Neural progenitor cell (in vitro differentiated cells): ENCODE data around the gene HADHB. TPM values are rescaled to one million over a fixed set of nuclear protein-coding genes. Genes with fewer than 3 reads are reported as not detected.
A peak's percentile ranks its signal among the peaks of the same experiment; 100 is the strongest.

Experiments used
- DNase-seq: peaks from one replicate; pipeline ENCODE4 v3.0.0-alpha.2; 2016; ENCODE audit warnings: low spot score
- H2AFZ ChIP-seq: fragments of 200-600 bp; sonication (generic); replicated peaks from 2 replicates; pipeline ENCODE4 v1.6.1; 2016; ENCODE audit warnings: antibody characterized with exemption
- H3F3A ChIP-seq: fragments of 200-600 bp; sonication (generic); 2 replicates; pipeline ENCODE4 v1.6.1; 2016; ENCODE audit warnings: antibody characterized with exemption, low read depth
- H3K27ac ChIP-seq: fragments of 200-600 bp; sonication (generic); 2 replicates; pipeline ENCODE4 v1.5.1; 2016; ENCODE audit warnings: mild to moderate bottlenecking
- H3K27me3 ChIP-seq: fragments of 200-600 bp; sonication (generic); 2 replicates; pipeline ENCODE4 v1.6.1; 2016; ENCODE audit warnings: mild to moderate bottlenecking, moderate library complexity
- H3K36me3 ChIP-seq: fragments of 200-600 bp; sonication (generic); 2 replicates; pipeline ENCODE4 v1.5.1; 2016
- H3K4me1 ChIP-seq: fragments of 200-600 bp; sonication (generic); 2 replicates; pipeline ENCODE4 v1.6.1; 2016; ENCODE audit warnings: mixed run types
- H3K4me2 ChIP-seq: fragments of 200-600 bp; sonication (generic); 2 replicates; pipeline ENCODE4 v1.6.1; 2016
- H3K4me3 ChIP-seq: fragments of 200-600 bp; sonication (generic); 2 replicates; pipeline ENCODE4 v1.5.1; 2016
- H3K79me2 ChIP-seq: fragments of 200-600 bp; sonication (generic); 2 replicates; pipeline ENCODE4 v1.6.1; 2016; ENCODE audit warnings: low read depth
- H3K9ac ChIP-seq: fragments of 200-600 bp; sonication (generic); 2 replicates; pipeline ENCODE4 v1.6.1; 2016
- H3K9me3 ChIP-seq: fragments of 200-600 bp; sonication (generic); 2 replicates; pipeline ENCODE4 v1.5.1; 2016; ENCODE audit warnings: low read depth
- H4K20me1 ChIP-seq: fragments of 200-600 bp; sonication (generic); 2 replicates; pipeline ENCODE4 v1.6.1; 2016; ENCODE audit warnings: low read depth
- H3K27ac Mint-ChIP-seq: 3 replicates; pipeline ENCODE4 v1.8.0; 2021; ENCODE audit warnings: mixed read lengths
- H3K27me3 Mint-ChIP-seq: 2 replicates; pipeline ENCODE4 v1.8.0; 2022; ENCODE audit warnings: low read depth, mild to moderate bottlenecking, inconsistent platforms, moderate library complexity, mixed read lengths; ENCODE audit not compliant: insufficient read depth
- H3K36me3 Mint-ChIP-seq: 3 replicates; pipeline ENCODE4 v1.8.0; 2021; ENCODE audit warnings: mixed read lengths
- H3K4me1 Mint-ChIP-seq: 3 replicates; pipeline ENCODE4 v1.8.0; 2021; ENCODE audit warnings: mixed read lengths
- H3K4me3 Mint-ChIP-seq: 3 replicates; pipeline ENCODE4 v1.8.0; 2021; ENCODE audit warnings: mild to moderate bottlenecking, moderate library complexity, mixed read lengths
- H3K9me3 Mint-ChIP-seq: 3 replicates; pipeline ENCODE4 v1.8.0; 2020; ENCODE audit warnings: mixed read lengths
- EZH2 ChIP-seq: fragments of 200-600 bp; sonication (generic); IDR thresholded peaks from 2 replicates; pipeline ENCODE4 v1.6.1; 2017; ENCODE audit warnings: antibody characterized with exemption, mild to moderate bottlenecking, moderate library complexity
- EZH2phosphoT487 ChIP-seq: fragments of 200-600 bp; sonication (generic); IDR thresholded peaks from 2 replicates; pipeline ENCODE4 v1.6.1; 2017; ENCODE audit warnings: antibody characterized with exemption
- total RNA-seq: library from RNA; depleted of rRNA; stranded (reverse); fragments of >200 nt; gene quantifications from 2 replicates; pipeline ENCODE4 v1.2.3, GENCODE V29; 2015; ENCODE audit warnings: low replicate concordance
- TF ChIP-seq, protein P1 (sequence below): fragments of 200-600 bp; sonication (generic); IDR thresholded peaks from 2 replicates; pipeline ENCODE4 v1.5.1; 2017; ENCODE audit warnings: antibody characterized with exemption, mild to moderate bottlenecking

HADHB gene
- total RNA-seq, 1 donor from 2014 or later: 40.6 TPM

DNA sequence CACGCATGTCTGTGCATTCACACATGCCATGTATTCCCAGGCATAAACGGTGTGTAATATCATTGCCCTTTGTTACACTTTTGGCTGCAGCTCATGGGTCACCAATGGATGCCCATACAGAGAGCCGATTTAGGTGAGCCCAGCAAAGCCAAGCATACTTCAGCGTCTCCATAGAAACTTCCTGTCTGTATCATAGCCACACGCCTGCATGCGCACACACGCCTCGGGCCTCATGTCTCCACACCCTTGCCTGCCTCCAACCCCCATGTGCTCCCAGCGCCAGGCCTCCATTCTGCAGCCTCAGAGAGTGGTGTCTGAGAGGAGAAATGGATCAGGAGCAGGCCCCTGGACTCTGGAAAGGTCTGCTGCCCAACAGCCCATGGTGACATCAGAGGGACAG is 67.7 kb downstream of the HADHB start:
- peaks cover 2% of the 10 kb centered on the region for H3K36me3 Mint-ChIP-seq
- Histone ChIP-seq H3K9me3 (no peaks in the 10 kb centered on the region), H3K4me2 (no peak overlapping the region), H3K79me2 (no peaks in the 10 kb centered on the region), H3K4me1 (no peaks in the 10 kb centered on the region), H3K27me3 (no peaks in the 10 kb centered on the region), H4K20me1 (no peaks in the 10 kb centered on the region), H3K9ac (no peak overlapping the region), H3K36me3 (no peaks in the 10 kb centered on the region), H2AFZ (no peak overlapping the region), H3F3A (no peaks in the 10 kb centered on the region), H3K27ac (no peak overlapping the region), H3K4me3 (no peak overlapping the region)
- H3K27ac Mint-ChIP-seq: peak overlapping the region; percentile 66
- no peak for TF ChIP-seq EZH2phosphoT487
- TF ChIP-seq EZH2: no peak
- TF ChIP-seq, protein P1, sequence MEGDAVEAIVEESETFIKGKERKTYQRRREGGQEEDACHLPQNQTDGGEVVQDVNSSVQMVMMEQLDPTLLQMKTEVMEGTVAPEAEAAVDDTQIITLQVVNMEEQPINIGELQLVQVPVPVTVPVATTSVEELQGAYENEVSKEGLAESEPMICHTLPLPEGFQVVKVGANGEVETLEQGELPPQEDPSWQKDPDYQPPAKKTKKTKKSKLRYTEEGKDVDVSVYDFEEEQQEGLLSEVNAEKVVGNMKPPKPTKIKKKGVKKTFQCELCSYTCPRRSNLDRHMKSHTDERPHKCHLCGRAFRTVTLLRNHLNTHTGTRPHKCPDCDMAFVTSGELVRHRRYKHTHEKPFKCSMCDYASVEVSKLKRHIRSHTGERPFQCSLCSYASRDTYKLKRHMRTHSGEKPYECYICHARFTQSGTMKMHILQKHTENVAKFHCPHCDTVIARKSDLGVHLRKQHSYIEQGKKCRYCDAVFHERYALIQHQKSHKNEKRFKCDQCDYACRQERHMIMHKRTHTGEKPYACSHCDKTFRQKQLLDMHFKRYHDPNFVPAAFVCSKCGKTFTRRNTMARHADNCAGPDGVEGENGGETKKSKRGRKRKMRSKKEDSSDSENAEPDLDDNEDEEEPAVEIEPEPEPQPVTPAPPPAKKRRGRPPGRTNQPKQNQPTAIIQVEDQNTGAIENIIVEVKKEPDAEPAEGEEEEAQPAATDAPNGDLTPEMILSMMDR: no peak
- peaks cover 6% of the 10 kb centered on the region for H3K4me1 Mint-ChIP-seq
- no peaks in the 10 kb centered on the region for H3K27me3 Mint-ChIP-seq
- no peak for DNase-seq
- no peaks in the 10 kb centered on the region for H3K9me3 Mint-ChIP-seq
- H3K4me3 Mint-ChIP-seq: no peak overlapping the region

DNA sequence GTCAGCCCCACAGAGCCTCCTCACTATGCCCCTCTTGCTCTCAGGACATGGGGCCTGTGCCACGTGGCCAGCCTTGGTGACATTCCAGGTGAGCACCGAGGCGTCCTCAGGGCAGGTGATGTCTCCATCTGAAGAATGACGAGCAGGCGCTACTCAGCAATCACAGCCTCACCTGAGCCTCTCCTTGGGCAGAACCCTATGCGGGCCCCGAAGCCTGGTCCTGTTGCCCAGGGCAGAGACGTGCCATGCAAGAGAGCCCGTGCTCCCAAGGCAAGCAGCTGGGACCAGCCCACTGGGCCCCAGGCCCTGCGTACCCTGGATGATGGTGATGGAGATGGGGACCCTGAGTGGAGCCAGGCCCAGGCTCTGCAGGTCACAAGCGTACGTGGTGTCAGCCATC is 68.7 kb downstream of the HADHB start:
- no peaks in the 10 kb centered on the region for H3K9me3 ChIP-seq
- H3K4me3 Mint-ChIP-seq: no peak overlapping the region
- no peaks in the 10 kb centered on the region for H3K27me3 ChIP-seq
- no peak overlapping the region for H3K4me3 ChIP-seq
- H3K4me1 ChIP-seq: peaks cover 1% of the 10 kb centered on the region
- no peak for DNase-seq
- H3K9ac ChIP-seq: no peak overlapping the region
- H3K36me3 ChIP-seq: no peaks in the 10 kb centered on the region
- no peaks in the 10 kb centered on the region for H3F3A ChIP-seq
- peaks cover 9% of the 10 kb centered on the region for H3K4me1 Mint-ChIP-seq
- no peak overlapping the region for H3K27ac Mint-ChIP-seq
- TF ChIP-seq EZH2phosphoT487 (no peak), EZH2 (no peak)
- TF ChIP-seq, protein P1: no peak
- H4K20me1 ChIP-seq: no peaks in the 10 kb centered on the region
- no peaks in the 10 kb centered on the region for H3K9me3 Mint-ChIP-seq
- no peak overlapping the region for H3K4me2 ChIP-seq
- no peak overlapping the region for H2AFZ ChIP-seq
- no peaks in the 10 kb centered on the region for H3K79me2 ChIP-seq
- H3K27me3 Mint-ChIP-seq: no peaks in the 10 kb centered on the region
- no peak overlapping the region for H3K27ac ChIP-seq
- peaks cover 2% of the 10 kb centered on the region for H3K36me3 Mint-ChIP-seq

DNA sequence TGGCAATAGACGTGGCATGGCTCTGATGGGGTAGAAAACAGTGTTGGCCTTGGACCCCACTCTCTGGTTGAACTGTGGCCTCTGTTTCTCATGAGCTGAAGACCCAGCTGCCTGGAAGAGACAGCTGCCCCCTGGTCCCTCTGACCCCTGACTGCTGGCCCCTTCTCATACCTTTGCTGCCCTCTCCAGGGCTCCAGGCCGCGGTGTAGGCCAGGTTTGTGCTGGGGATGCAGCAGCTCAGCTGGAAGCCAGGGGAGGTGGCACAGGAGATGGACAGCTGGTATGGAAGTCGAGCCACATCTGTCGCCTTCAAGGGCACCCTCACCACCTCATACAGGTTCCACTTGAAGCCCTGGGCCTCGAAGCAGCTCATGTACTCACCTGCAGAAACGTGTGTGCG is 69.5 kb downstream of the HADHB start:
- peaks cover 9% of the 10 kb centered on the region for H3K4me1 ChIP-seq
- DNase-seq: peak; percentile 48
- Mint-ChIP-seq H3K27ac (no peak overlapping the region), H3K27me3 (peaks cover 2% of the 10 kb centered on the region), H3K36me3 (peaks cover 2% of the 10 kb centered on the region), H3K4me3 (no peak overlapping the region), H3K9me3 (no peaks in the 10 kb centered on the region), H3K4me1 (peaks cover 10% of the 10 kb centered on the region)
- no peak overlapping the region for H3K27ac ChIP-seq
- H3K36me3 ChIP-seq: no peaks in the 10 kb centered on the region
- H3K9ac ChIP-seq: no peak overlapping the region
- H3K4me3 ChIP-seq: no peak overlapping the region
- no peaks in the 10 kb centered on the region for H3K27me3 ChIP-seq
- H2AFZ ChIP-seq: no peak overlapping the region
- no peaks in the 10 kb centered on the region for H3K79me2 ChIP-seq
- no peaks in the 10 kb centered on the region for H3K9me3 ChIP-seq
- no peaks in the 10 kb centered on the region for H3F3A ChIP-seq
- H3K4me2 ChIP-seq: no peak overlapping the region
- TF ChIP-seq EZH2 (no peak), EZH2phosphoT487 (no peak)
- TF ChIP-seq, protein P1: peak; percentile 45
- no peaks in the 10 kb centered on the region for H4K20me1 ChIP-seq
